Measurements from ENCODE around the gene RP9. TPM values are rescaled to one million over a fixed set of nuclear protein-coding genes. Genes with fewer than 3 reads are reported as not detected.

RP9 gene
- total RNA-seq, 1 donor from 2014 or later: 29.4 TPM

DNA sequence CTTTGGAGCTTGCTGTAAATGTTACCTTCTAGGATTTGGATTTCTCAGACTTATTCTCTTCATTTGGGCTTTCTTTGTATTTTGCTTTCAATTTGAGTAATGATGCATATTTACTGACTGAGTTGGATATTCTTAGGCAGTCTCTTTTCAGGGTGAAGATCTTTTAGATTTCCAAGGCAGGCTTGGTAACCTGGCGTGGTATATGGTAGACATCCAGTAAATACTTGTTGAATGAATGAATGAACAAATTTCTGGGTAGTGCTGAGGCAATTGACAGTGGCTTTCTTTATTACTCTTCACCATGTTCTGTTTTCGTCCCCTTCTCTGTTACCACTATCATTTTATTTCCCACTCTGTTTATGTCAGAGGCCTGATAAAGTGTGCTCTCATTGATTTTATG lies 47.2 kb upstream of the RP9 start:
- no peak overlapping the region for H2AFZ ChIP-seq (replicated peaks)
- H3K36me3 Mint-ChIP-seq: peaks cover 3% of the 10 kb centered on the region
- no peaks in the 10 kb centered on the region for H3K9me3 Mint-ChIP-seq
- no peaks in the 10 kb centered on the region for H3K4me1 ChIP-seq
- H3K4me3 Mint-ChIP-seq: no peak overlapping the region
- H3K27ac ChIP-seq: no peak overlapping the region
- no peaks in the 10 kb centered on the region for H4K20me1 ChIP-seq (ENCODE audit: low read depth)
- H3K4me1 Mint-ChIP-seq: no peaks in the 10 kb centered on the region
- H3K27me3 ChIP-seq: no peaks in the 10 kb centered on the region
- no peak overlapping the region for H3K27ac Mint-ChIP-seq
- no peak overlapping the region for H3K4me3 ChIP-seq
- TF ChIP-seq EZH2phosphoT487 (IDR thresholded peaks at IDR 0.05) (no peak), EZH2 (IDR thresholded peaks at IDR 0.05) (no peak)
- TF ChIP-seq, protein P1, sequence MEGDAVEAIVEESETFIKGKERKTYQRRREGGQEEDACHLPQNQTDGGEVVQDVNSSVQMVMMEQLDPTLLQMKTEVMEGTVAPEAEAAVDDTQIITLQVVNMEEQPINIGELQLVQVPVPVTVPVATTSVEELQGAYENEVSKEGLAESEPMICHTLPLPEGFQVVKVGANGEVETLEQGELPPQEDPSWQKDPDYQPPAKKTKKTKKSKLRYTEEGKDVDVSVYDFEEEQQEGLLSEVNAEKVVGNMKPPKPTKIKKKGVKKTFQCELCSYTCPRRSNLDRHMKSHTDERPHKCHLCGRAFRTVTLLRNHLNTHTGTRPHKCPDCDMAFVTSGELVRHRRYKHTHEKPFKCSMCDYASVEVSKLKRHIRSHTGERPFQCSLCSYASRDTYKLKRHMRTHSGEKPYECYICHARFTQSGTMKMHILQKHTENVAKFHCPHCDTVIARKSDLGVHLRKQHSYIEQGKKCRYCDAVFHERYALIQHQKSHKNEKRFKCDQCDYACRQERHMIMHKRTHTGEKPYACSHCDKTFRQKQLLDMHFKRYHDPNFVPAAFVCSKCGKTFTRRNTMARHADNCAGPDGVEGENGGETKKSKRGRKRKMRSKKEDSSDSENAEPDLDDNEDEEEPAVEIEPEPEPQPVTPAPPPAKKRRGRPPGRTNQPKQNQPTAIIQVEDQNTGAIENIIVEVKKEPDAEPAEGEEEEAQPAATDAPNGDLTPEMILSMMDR (IDR thresholded peaks at IDR 0.05): no peak
- H3K9ac ChIP-seq: no peak overlapping the region
- DNase-seq (ENCODE audit: low spot score): no peak
- H3F3A ChIP-seq (ENCODE audit: low read depth): no peaks in the 10 kb centered on the region
- H3K27me3 Mint-ChIP-seq (ENCODE audit: insufficient read depth, low read depth): no peaks in the 10 kb centered on the region
- no peak overlapping the region for H3K4me2 ChIP-seq
- no peaks in the 10 kb centered on the region for H3K79me2 ChIP-seq (ENCODE audit: low read depth)
- H3K9me3 ChIP-seq (ENCODE audit: low read depth): no peaks in the 10 kb centered on the region
- H3K36me3 ChIP-seq: no peaks in the 10 kb centered on the region

DNA sequence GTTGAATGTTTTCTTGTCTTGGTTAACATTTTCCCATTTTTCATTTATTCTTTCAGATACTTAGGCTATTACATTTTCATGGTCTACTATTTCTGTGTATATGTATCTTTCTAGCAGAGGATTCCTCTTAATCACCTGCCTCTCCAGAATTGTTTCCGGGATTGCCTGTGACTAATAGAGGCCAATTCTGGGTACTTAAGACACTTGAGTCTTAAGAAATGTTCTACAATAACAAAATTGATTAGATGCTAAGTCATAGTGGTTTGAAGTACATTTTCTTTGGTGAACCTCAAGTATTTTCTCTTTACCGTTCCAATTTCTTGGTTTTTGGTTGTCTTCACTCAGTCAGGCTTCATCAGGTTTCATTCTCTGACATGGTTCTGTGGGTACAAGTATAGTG lies 46.6 kb upstream of the RP9 start:
- Mint-ChIP-seq H3K27ac (no peak overlapping the region), H3K4me1 (no peaks in the 10 kb centered on the region), H3K27me3 (ENCODE audit: insufficient read depth, low read depth) (no peaks in the 10 kb centered on the region), H3K36me3 (peaks cover 3% of the 10 kb centered on the region), H3K9me3 (no peaks in the 10 kb centered on the region), H3K4me3 (no peak overlapping the region)
- DNase-seq (ENCODE audit: low spot score): no peak
- H3K9me3 ChIP-seq (ENCODE audit: low read depth): no peaks in the 10 kb centered on the region
- H3K27ac ChIP-seq: no peak overlapping the region
- no peaks in the 10 kb centered on the region for H3K27me3 ChIP-seq
- H3K79me2 ChIP-seq (ENCODE audit: low read depth): no peaks in the 10 kb centered on the region
- H2AFZ ChIP-seq (replicated peaks): no peak overlapping the region
- H3K4me1 ChIP-seq: no peaks in the 10 kb centered on the region
- no peak overlapping the region for H3K9ac ChIP-seq
- no peaks in the 10 kb centered on the region for H4K20me1 ChIP-seq (ENCODE audit: low read depth)
- TF ChIP-seq EZH2 (IDR thresholded peaks at IDR 0.05) (no peak), EZH2phosphoT487 (IDR thresholded peaks at IDR 0.05) (no peak)
- TF ChIP-seq, protein P1 (IDR thresholded peaks at IDR 0.05): no peak
- H3K36me3 ChIP-seq: no peaks in the 10 kb centered on the region
- no peak overlapping the region for H3K4me3 ChIP-seq
- no peak overlapping the region for H3K4me2 ChIP-seq
- H3F3A ChIP-seq (ENCODE audit: low read depth): no peaks in the 10 kb centered on the region

DNA sequence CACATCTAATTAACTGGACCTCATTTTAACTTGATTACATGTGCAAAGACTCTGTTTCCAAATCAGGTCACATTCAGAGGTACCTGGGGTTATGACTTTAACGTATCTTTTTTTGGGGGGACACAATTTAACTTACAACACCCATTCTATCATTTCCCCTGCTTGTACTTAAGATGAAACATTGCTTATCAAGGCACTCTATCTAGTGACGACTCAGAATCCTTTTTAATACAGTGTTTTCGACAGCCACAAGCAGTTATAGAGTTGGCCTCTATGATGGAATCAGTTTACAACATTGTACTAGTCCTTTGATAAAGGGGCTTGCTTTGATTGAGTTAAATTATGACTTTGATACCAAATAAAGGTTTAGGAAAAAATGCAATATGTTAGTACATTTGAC lies 42.9 kb upstream of the RP9 start:
- Histone ChIP-seq H2AFZ (replicated peaks) (no peak overlapping the region), H4K20me1 (ENCODE audit: low read depth) (no peaks in the 10 kb centered on the region), H3K27me3 (no peaks in the 10 kb centered on the region), H3K79me2 (ENCODE audit: low read depth) (no peaks in the 10 kb centered on the region), H3K36me3 (no peaks in the 10 kb centered on the region), H3K4me2 (no peak overlapping the region), H3F3A (ENCODE audit: low read depth) (no peaks in the 10 kb centered on the region), H3K9me3 (ENCODE audit: low read depth) (no peaks in the 10 kb centered on the region), H3K4me1 (peaks cover 15% of the 10 kb centered on the region), H3K9ac (no peak overlapping the region), H3K27ac (no peak overlapping the region), H3K4me3 (no peak overlapping the region)
- Mint-ChIP-seq H3K36me3 (peaks cover 3% of the 10 kb centered on the region), H3K27me3 (ENCODE audit: insufficient read depth, low read depth) (no peaks in the 10 kb centered on the region), H3K4me1 (peaks cover 7% of the 10 kb centered on the region), H3K9me3 (no peaks in the 10 kb centered on the region), H3K4me3 (no peak overlapping the region), H3K27ac (no peak overlapping the region)
- no peak for DNase-seq (ENCODE audit: low spot score)
- TF ChIP-seq EZH2phosphoT487 (IDR thresholded peaks at IDR 0.05): no peak

DNA sequence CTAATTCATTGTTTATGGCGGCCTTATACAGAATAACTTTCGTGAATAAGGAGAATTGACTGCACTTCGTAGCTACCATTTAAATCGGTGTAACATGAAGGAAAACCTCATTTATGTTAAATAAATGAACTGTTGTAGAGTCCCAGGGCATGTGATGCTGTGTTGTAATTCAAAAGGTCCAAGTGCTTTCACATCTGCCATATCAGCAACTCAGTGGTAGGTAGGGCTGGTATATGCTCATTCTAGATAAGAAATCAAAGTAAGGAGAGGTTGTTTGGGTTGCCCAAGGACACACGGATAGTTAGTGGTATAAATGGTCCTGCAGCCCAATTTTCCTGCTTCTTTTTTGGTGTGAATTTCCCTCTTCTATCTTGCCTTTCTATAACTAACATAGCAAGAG lies 36.0 kb upstream of the RP9 start:
- no peak overlapping the region for H3K4me2 ChIP-seq
- H3K27me3 ChIP-seq: no peaks in the 10 kb centered on the region
- H3K4me1 ChIP-seq: peaks cover 14% of the 10 kb centered on the region
- H3K9me3 ChIP-seq (ENCODE audit: low read depth): peaks cover 8% of the 10 kb centered on the region
- H3K36me3 Mint-ChIP-seq: peaks cover 2% of the 10 kb centered on the region
- H3K9me3 Mint-ChIP-seq: peaks cover 8% of the 10 kb centered on the region
- no peak for DNase-seq (ENCODE audit: low spot score)
- H3K4me1 Mint-ChIP-seq: peaks cover 7% of the 10 kb centered on the region
- TF ChIP-seq, protein P1 (IDR thresholded peaks at IDR 0.05): no peak
- TF ChIP-seq EZH2 (IDR thresholded peaks at IDR 0.05) (no peak), EZH2phosphoT487 (IDR thresholded peaks at IDR 0.05) (no peak)
- no peaks in the 10 kb centered on the region for H3F3A ChIP-seq (ENCODE audit: low read depth)
- H3K36me3 ChIP-seq: peaks cover 5% of the 10 kb centered on the region
- no peaks in the 10 kb centered on the region for H3K79me2 ChIP-seq (ENCODE audit: low read depth)
- H3K9ac ChIP-seq: no peak overlapping the region
- no peak overlapping the region for H3K27ac ChIP-seq
- H3K4me3 Mint-ChIP-seq: no peak overlapping the region
- no peak overlapping the region for H3K27ac Mint-ChIP-seq
- no peak overlapping the region for H3K4me3 ChIP-seq
- H3K27me3 Mint-ChIP-seq (ENCODE audit: insufficient read depth, low read depth): no peaks in the 10 kb centered on the region
- no peak overlapping the region for H2AFZ ChIP-seq (replicated peaks)
- no peaks in the 10 kb centered on the region for H4K20me1 ChIP-seq (ENCODE audit: low read depth)
